Aorta (tissue), 5 donors: ENCODE data around the gene INTS1. TPM values are rescaled to one million over a fixed set of nuclear protein-coding genes. Genes with fewer than 3 reads are reported as not detected.

Source experiments
- ATAC-seq: fragments of 200-7000 bp; cut with Tn5 transposase; one replicate; pipeline ENCODE4 v1.9.1; 2022; ENCODE audit warnings: moderate library complexity; ENCODE audit not compliant: low FRiP score
- DNase-seq, 2 donors: peaks; one replicate each; pipeline ENCODE4 v3.0.0-alpha.2; 2020
- H3K27ac ChIP-seq, 2 donors: one replicate each; pipeline ENCODE4 v1.5.1; 2013; ENCODE audit warnings: low read length in 2 of 2, mild to moderate bottlenecking in 2 of 2, moderate library complexity in 2 of 2, control low read depth in 1 of 2, inconsistent platforms in 1 of 2, low read depth in 1 of 2
- H3K27me3 ChIP-seq, 2 donors: one replicate each; pipeline ENCODE4 v1.6.1; 2013; ENCODE audit warnings: control low read depth in 1 of 2, low read length in 1 of 2, mild to moderate bottlenecking in 1 of 2, moderate library complexity in 1 of 2; ENCODE audit not compliant: insufficient read depth in 2 of 2, control insufficient read depth in 1 of 2
- H3K36me3 ChIP-seq, 2 donors: one replicate each; pipeline ENCODE4 v1.6.1; 2013; ENCODE audit warnings: control low read depth in 1 of 2, low read length in 1 of 2, mild to moderate bottlenecking in 1 of 2; ENCODE audit not compliant: insufficient read depth in 2 of 2, control insufficient read depth in 1 of 2
- H3K4me1 ChIP-seq, 2 donors: one replicate each; pipeline ENCODE4 v1.6.1; 2013; ENCODE audit warnings: low read length in 2 of 2, control low read depth in 1 of 2, mild to moderate bottlenecking in 1 of 2, moderate library complexity in 1 of 2; ENCODE audit not compliant: insufficient read depth in 2 of 2, control insufficient read depth in 1 of 2
- H3K4me3 ChIP-seq, 2 donors: one replicate each; pipeline ENCODE4 v1.5.1; 2013; ENCODE audit warnings: low read length in 2 of 2, control low read depth in 1 of 2, mild to moderate bottlenecking in 1 of 2
- H3K9me3 ChIP-seq: one replicate; pipeline ENCODE4 v1.6.1; 2013; ENCODE audit warnings: mild to moderate bottlenecking, low read length; ENCODE audit not compliant: control insufficient read depth
- WGBS, 2 donors: extraction: QIAGEN DNeasy Blood & Tissue Kit; methylation state at CpG; one replicate each; pipeline ENCODE4 v1.1.7; 2013; 5-methylcytosine and 5-hydroxymethylcytosine counted together
- intact Hi-C, 2 donors: fragments of 100-400 bp; cut with DNase I; formaldehyde crosslinking; loops; one replicate each; pipeline versions ENCODE4 v1.14.2 to v1.15.0; 2022
- polyA plus RNA-seq, 2 donors: library from polyadenylated mRNA; stranded (reverse); fragments of 200-250 nt; gene quantifications; one replicate each; pipeline ENCODE4 v1.2.3, GENCODE V29; 2013
- total RNA-seq, 2 donors: library from RNA; stranded (reverse); fragmentation: NEBNext Ultra II Directional; extraction: Animal tissue kit (Norgen Biotek cat#: 25700); gene quantifications; one replicate each; pipeline ENCODE4 v1.2.1, GENCODE V29; 2021
- donor health status: healthy with polysubstance abuse.
- donor health status: Bipolar disorder and iron deficiency.
- donor health status: DM: no; HTN: no; CAD: no.
- donor health status: DM: no; HTN: no; CAD: no.
- donor health status: DM: yes; HTN: yes; CAD: no.

The INTS1 gene
- total and polyA plus RNA-seq, 4 donors, result 17.2 to 109 (median 67.2) TPM

- ATAC-seq, result no peak
- H3K27me3 ChIP-seq, result no peaks in the 10 kb centered on the region
- 86 to 89% methylated on average over 35 of the region's 35 CpGs for WGBS, 2 donors
- H3K9me3 ChIP-seq, result no peaks in the 10 kb centered on the region
- H3K36me3 ChIP-seq, result no peaks in the 10 kb centered on the region
- H3K4me3 ChIP-seq, result no peak overlapping the region
- DNase-seq, result peak in 1 of 2 donors; percentile 52
- intact Hi-C loops, result loop anchor here (2.0 to 5.0 kb wide), 2 partner anchors 33 to 36 kb away; no protein-coding TSS in a partner anchor
- no peak overlapping the region for H3K27ac ChIP-seq
- H3K4me1 ChIP-seq, result no peaks in the 10 kb centered on the region
Observed at GRCh38 chr7:1505731-1506550, 1.8 kb upstream of the INTS1 start.

DNA sequence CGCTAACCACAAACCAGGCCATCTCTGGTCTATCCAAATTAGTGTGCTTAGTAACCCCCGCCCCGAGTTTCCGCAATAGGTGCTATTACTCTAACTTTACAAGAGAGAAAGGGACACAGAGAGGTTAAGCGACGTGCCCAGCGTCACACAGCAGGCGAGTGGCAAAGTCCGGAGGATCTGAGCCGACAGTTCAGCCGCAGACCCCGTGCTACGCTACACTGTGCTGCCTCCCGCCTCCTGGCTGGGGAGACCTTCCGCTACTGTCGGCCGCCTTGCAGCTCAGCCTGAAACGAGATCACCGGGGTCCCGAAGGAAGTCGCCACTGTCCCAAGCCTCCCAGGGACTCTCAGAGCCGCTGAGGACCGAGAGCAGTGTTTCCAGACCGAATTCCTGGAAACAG, 799 bp downstream of the INTS1 start:
- WGBS, 2 donors, result 24% methylated on average over 24 of the region's 24 CpGs
- H3K27ac ChIP-seq, result no peak overlapping the region
- H3K9me3 ChIP-seq, result no peaks in the 10 kb centered on the region
- intact Hi-C loops, result loop anchor here in 1 of 2 donors (5.0 kb wide), 1 partner anchor 64 kb away; no protein-coding TSS in a partner anchor
- no peaks in the 10 kb centered on the region for H3K4me1 ChIP-seq
- peak overlapping the region; percentile 71 to 97 for H3K4me3 ChIP-seq
- no peaks in the 10 kb centered on the region for H3K27me3 ChIP-seq
- DNase-seq (no peak), ATAC-seq (no peak)
- H3K36me3 ChIP-seq, result peaks cover 0 to 7% of the 10 kb centered on the region in 2 donors

- ATAC-seq, result no peak
- WGBS, 2 donors, result 87% methylated on average over 20 of the region's 20 CpGs
- Histone ChIP-seq H3K27me3 (no peaks in the 10 kb centered on the region), H3K27ac (no peak overlapping the region), H3K36me3 (peaks cover 0 to 10% of the 10 kb centered on the region in 2 donors), H3K4me1 (no peaks in the 10 kb centered on the region), H3K9me3 (no peaks in the 10 kb centered on the region), H3K4me3 (no peak overlapping the region)
- DNase-seq, result no peak
- intact Hi-C loops, result loop anchor here in 1 of 2 donors (5.0 kb wide), 1 partner anchor 64 kb away; no protein-coding TSS in a partner anchor
Observed at GRCh38 chr7:1502845-1503244, 1.3 kb downstream of the INTS1 start.

DNA sequence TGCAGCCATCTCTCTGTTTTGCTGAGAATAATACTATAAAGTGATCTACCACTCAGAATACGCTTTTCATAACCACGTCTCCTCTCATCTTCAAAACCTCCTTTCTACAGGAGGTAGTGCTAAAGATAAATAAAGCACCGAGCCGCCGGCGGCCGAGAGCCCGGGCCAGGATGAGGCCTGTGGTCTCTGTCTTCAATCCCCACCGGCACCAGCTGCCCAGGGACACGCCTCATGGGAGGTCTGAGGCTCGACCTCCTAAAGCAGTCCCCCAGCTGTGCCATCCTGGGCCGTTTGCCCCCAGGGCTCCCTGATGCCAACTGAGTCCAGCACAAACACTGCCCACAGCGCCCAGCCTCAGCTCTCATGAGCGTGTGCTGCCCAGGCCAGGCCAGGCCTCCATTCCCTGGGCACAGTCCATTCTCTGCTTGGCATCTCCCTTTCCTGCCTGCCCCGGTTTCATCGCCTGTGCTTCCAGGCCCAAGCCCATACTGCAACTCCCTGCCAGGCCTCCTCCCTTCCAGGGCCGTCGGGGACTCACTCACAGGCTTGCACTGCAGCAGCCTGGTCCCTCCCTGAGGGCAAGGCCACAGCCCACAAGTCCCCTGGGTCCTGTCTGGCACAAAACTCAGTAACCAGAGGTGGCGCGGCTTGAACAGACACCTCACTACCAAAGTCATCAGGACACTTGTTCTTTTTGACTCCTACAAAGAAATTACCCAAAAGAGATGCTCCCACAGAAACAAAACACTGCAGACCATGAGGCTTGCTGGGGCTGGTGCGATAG, 2.5 kb downstream of the INTS1 start:
- H3K4me1 ChIP-seq, result no peaks in the 10 kb centered on the region
- no peak overlapping the region for H3K27ac ChIP-seq
- peak in 1 of 2 donors; percentile 75 for DNase-seq
- intact Hi-C loops, result loop anchor here in 1 of 2 donors (5.0 kb wide), 1 partner anchor 66 kb away; no protein-coding TSS in a partner anchor
- no peaks in the 10 kb centered on the region for H3K9me3 ChIP-seq
- no peaks in the 10 kb centered on the region for H3K27me3 ChIP-seq
- no peak for ATAC-seq
- peaks cover 0 to 12% of the 10 kb centered on the region in 2 donors for H3K36me3 ChIP-seq
- no peak overlapping the region for H3K4me3 ChIP-seq
- 85 to 90% methylated on average over 21 of the region's 21 CpGs for WGBS, 2 donors

DNA sequence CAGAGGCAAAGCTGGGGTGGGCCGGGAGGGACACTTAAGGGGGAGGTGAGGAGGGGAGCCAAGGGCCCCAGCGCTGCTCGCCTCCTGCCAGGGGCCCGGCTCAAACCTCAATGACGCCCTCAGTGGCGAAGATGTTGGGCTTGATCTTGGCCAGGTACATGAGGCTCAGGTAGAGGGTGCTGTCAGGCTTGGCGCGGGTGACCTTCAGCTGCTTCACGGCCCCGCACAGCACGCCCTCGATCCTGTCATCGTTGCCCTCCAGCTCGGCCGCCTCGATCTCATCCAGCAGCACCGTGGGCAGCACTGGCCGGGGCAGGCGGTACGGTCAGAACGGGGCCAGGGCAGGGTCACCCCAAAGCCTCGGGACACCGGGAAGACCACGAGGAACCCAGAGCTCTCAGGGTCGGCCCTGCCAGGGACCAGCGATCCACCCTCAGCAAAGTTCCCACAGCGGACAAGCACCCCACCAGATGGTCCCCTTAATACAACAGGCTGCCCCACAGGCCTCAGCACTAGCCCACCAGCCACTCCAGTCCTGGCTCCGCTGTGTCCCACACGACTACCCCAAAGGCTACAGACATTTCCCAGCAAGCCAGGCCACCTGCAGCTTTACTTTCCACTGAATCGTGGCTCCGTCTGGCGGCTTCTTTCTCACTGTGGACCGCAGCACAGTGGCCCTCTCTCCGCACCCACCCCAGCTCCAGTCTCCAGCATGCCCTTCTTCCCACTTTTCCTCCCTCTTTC, 4.0 kb downstream of the INTS1 start:
- ATAC-seq (no peak), DNase-seq (peak in 1 of 2 donors; percentile 74)
- H3K9me3 ChIP-seq, result no peaks in the 10 kb centered on the region
- no peaks in the 10 kb centered on the region for H3K27me3 ChIP-seq
- H3K27ac ChIP-seq, result no peak overlapping the region
- H3K4me1 ChIP-seq, result no peaks in the 10 kb centered on the region
- peaks cover 0 to 16% of the 10 kb centered on the region in 2 donors for H3K36me3 ChIP-seq
- intact Hi-C loops, result loop anchor here in 1 of 2 donors (5.0 kb wide), 1 partner anchor 67 kb away; no protein-coding TSS in a partner anchor
- H3K4me3 ChIP-seq, result no peak overlapping the region
- WGBS, 2 donors, result 94 to 95% methylated on average over 34 of the region's 34 CpGs

DNA sequence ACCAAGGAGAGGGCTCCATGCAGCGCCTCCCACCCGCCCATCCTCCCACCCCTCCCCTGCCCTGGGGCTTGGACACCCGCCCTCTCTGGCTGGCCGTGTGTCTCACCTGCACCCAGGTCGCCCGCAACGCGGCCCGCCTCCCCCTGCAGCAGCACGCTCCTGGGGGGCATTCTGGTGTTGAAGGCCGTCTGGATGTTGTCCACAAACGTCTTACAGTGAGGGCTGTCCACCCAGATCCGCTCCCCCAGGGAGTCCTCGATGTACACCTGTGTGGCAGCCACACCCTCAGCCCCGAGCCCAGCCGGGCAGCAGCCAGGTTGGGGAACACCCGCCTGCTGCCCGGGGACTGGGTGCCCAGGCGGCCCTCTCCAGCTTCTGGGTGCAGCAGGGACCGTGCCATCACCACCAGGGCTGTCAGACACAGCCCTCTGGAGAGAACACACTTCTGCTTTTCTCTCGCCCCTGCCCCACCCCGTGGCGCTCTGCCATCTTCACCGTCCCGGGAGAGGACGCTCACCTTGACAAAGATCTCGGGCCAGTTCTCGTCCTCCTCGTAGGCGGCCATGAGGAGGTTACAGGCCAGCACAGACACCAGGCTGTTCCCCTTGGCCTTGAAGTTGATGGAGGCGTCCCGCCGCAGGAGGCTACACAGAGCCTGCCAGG, 4.7 kb downstream of the INTS1 start:
- Histone ChIP-seq H3K4me3 (no peak overlapping the region), H3K4me1 (no peaks in the 10 kb centered on the region), H3K9me3 (no peaks in the 10 kb centered on the region), H3K27ac (no peak overlapping the region), H3K27me3 (no peaks in the 10 kb centered on the region), H3K36me3 (peaks cover 0 to 16% of the 10 kb centered on the region in 2 donors)
- ATAC-seq (no peak), DNase-seq (no peak)
- WGBS, 2 donors, result 91 to 96% methylated on average over 31 to 33 of the region's 33 CpGs
- intact Hi-C loops, result loop anchor here in 1 of 2 donors (5.0 kb wide), 1 partner anchor 68 kb away; no protein-coding TSS in a partner anchor

GRCh38 chr7:1498370-1499305, 5.6 kb downstream of the INTS1 start:
- DNase-seq, result no peak
- Histone ChIP-seq H3K27ac (no peak overlapping the region), H3K9me3 (no peaks in the 10 kb centered on the region), H3K4me3 (no peak overlapping the region), H3K27me3 (no peaks in the 10 kb centered on the region), H3K36me3 (peaks cover 0 to 19% of the 10 kb centered on the region in 2 donors), H3K4me1 (no peaks in the 10 kb centered on the region)
- ATAC-seq, result no peak
- intact Hi-C loops, result no loop called here
- WGBS, 2 donors, result 94% methylated on average over 55 to 62 of the region's 62 CpGs
